ENCODE results near the gene TMEM238L. TPM values are rescaled to one million over a fixed set of nuclear protein-coding genes. Genes with fewer than 3 reads are reported as not detected.

Gene TMEM238L
- total RNA-seq, 1 experiment from 2014 or later, result not detected

GRCh38 chr17:10793256-10793655 lies 10.6 kb downstream of the TMEM238L start:
- no peak overlapping the region for H4K5ac ChIP-seq (ENCODE audit: insufficient read length, low read depth, low read length)
- H3K9me3 ChIP-seq (ENCODE audit: control insufficient read depth, low read depth, low read length), result no peaks in the 10 kb centered on the region
- peaks cover 20 to 25% of the 10 kb centered on the region in 2 experiments for H3K4me1 Mint-ChIP-seq
- H2BK120ac ChIP-seq (ENCODE audit: low read depth, low read length, poor library complexity, severe bottlenecking), result no peak overlapping the region
- no peak overlapping the region for H3K4me2 ChIP-seq (ENCODE audit: insufficient read depth, insufficient read length, low read length)
- H3K27ac ChIP-seq (ENCODE audit: insufficient read length, low read depth, low read length), result no peak overlapping the region
- H3K36me3 Mint-ChIP-seq (ENCODE audit: insufficient read depth in 1 of 3, low read depth in 3 of 3), result no peaks in the 10 kb centered on the region
- H2AK5ac ChIP-seq (ENCODE audit: insufficient read length, low read length), result no peak overlapping the region
- no peak overlapping the region for H2BK20ac ChIP-seq (ENCODE audit: low read depth, low read length, poor library complexity, severe bottlenecking)
- H3K79me1 ChIP-seq (ENCODE audit: insufficient read depth, low read depth, low read length, poor library complexity, severe bottlenecking), result no peaks in the 10 kb centered on the region
- H2BK15ac ChIP-seq (ENCODE audit: low read depth, low read length), result no peak overlapping the region
- H3K27ac Mint-ChIP-seq, result no peak overlapping the region
- H3K18ac ChIP-seq (ENCODE audit: insufficient read length, low read depth, low read length), result no peak overlapping the region
- H3K9me3 Mint-ChIP-seq, result no peaks in the 10 kb centered on the region
- H3K14ac ChIP-seq (ENCODE audit: insufficient read depth, low read length), result no peak overlapping the region
- no peaks in the 10 kb centered on the region for H3K27me3 Mint-ChIP-seq (ENCODE audit: low read depth)
- H4K20me1 ChIP-seq (ENCODE audit: control insufficient read depth, insufficient read depth, insufficient read length), result no peaks in the 10 kb centered on the region
- no peak overlapping the region for H2BK5ac ChIP-seq (ENCODE audit: insufficient read length, low read length)
- H3K9ac ChIP-seq (ENCODE audit: extremely low read depth, insufficient read length, low read length), result no peak overlapping the region
- DNase-seq, result no peak
- no peak for TF ChIP-seq CTCF (conservative IDR thresholded peaks at IDR 0.05)
- WGBS (ENCODE audit: extremely low coverage, insufficient read length, low lambda C conversion rate), result no CpG with 5 or more reads among the region's 7 CpGs
- H3K56ac ChIP-seq (ENCODE audit: insufficient read length, low read depth, low read length), result no peak overlapping the region
- H4K91ac ChIP-seq (ENCODE audit: insufficient read length, low read depth, low read length), result no peak overlapping the region
- H3T11ph ChIP-seq (ENCODE audit: low read length), result no peak overlapping the region
- no peak overlapping the region for H3K4me3 Mint-ChIP-seq
- H2AFZ ChIP-seq (ENCODE audit: low read length), result no peak overlapping the region
- no peaks in the 10 kb centered on the region for H3K27me3 ChIP-seq (ENCODE audit: insufficient read depth, low read length)
- H3K79me2 ChIP-seq (ENCODE audit: insufficient read depth, low read length), result no peaks in the 10 kb centered on the region
- H3K23me2 ChIP-seq (ENCODE audit: insufficient read length, low read depth, low read length, poor library complexity, severe bottlenecking), result no peaks in the 10 kb centered on the region
- no peak overlapping the region for H3K4ac ChIP-seq (ENCODE audit: low read depth, low read length)
- H3K23ac ChIP-seq (ENCODE audit: insufficient read length, low read depth, low read length), result no peak overlapping the region
- peaks cover 5% of the 10 kb centered on the region; the same call in 1 of the 2 replicates for H3K4me1 ChIP-seq (ENCODE audit: insufficient read depth, low read length)
- no peak overlapping the region for H2BK12ac ChIP-seq (ENCODE audit: insufficient read length, low read depth, low read length)
- H4K8ac ChIP-seq (replicated peaks; ENCODE audit: insufficient read length, low read depth, low read length), result no peak overlapping the region

All from H9 (cell line).